Activated B cell treated with CpG ODN at 0.5 μM for 24 hours (primary cell): ENCODE data around the gene CDC14B. TPM values are rescaled to one million over a fixed set of nuclear protein-coding genes. Genes with fewer than 3 reads are reported as not detected.

Experiments used
- ATAC-seq: fragments of 200-7000 bp; cut with Tn5 transposase; one replicate; pipeline ENCODE4 v1.10.0; 2021; ENCODE audit warnings: low read depth, mild to moderate bottlenecking, moderate library complexity
- CTCF ChIA-PET: fragments of 350-600 bp; sonication (Branson Sonifier 250); formaldehyde crosslinking; loops from one replicate; lab custom pipeline; 2021; ENCODE audit warnings: antibody characterized with exemption; lab: Charles Lee
- POLR2A ChIA-PET: fragments of 350-600 bp; sonication (Branson Sonifier 250); formaldehyde crosslinking; loops from one replicate; lab custom pipeline; 2021; ENCODE audit warnings: antibody characterized with exemption; lab: Charles Lee
- DNase-seq: peaks from one replicate; pipeline ENCODE4 v3.0.0; 2022
- H3K27ac Mint-ChIP-seq: one replicate; pipeline ENCODE4 v1.8.0; 2020; ENCODE audit warnings: mixed read lengths
- H3K27me3 Mint-ChIP-seq: one replicate; pipeline ENCODE4 v1.8.0; 2021; ENCODE audit warnings: mixed read lengths
- H3K36me3 Mint-ChIP-seq: one replicate; pipeline ENCODE4 v1.8.0; 2021; ENCODE audit warnings: low read depth, mixed read lengths
- H3K4me1 Mint-ChIP-seq: one replicate; pipeline ENCODE4 v1.8.0; 2021; ENCODE audit warnings: mixed read lengths
- H3K4me3 Mint-ChIP-seq: one replicate; pipeline ENCODE4 v1.8.0; 2020; ENCODE audit warnings: mild to moderate bottlenecking, mixed read lengths
- H3K9me3 Mint-ChIP-seq: one replicate; pipeline ENCODE4 v1.8.0; 2020; ENCODE audit warnings: mixed read lengths
- CTCF ChIP-seq: fragments of 200-600 bp; IDR thresholded peaks from one replicate; pipeline ENCODE4 v1.8.0; 2022; ENCODE audit warnings: antibody characterized with exemption, mild to moderate bottlenecking
- intact Hi-C: fragments of 100-400 bp; cut with micrococcal nuclease; formaldehyde crosslinking; loops from one replicate; pipeline ENCODE4 v1.15.1; 2024
- total RNA-seq: library from RNA; stranded (reverse); gene quantifications from 2 replicates; pipeline ENCODE4 v1.2.3, GENCODE V29; 2022

The CDC14B gene
- total RNA-seq, 1 donor from 2014 or later = 2.5 TPM

- peaks cover 13% of the 10 kb centered on the region for H3K36me3 Mint-ChIP-seq
- ChIA-PET CTCF (no interaction called here), POLR2A (no interaction called here)
- DNase-seq (no peak), ATAC-seq (no peak)
- intact Hi-C loops = no loop called here
- no peaks in the 10 kb centered on the region for H3K4me1 Mint-ChIP-seq
- H3K4me3 Mint-ChIP-seq = no peak overlapping the region
- no peak overlapping the region for H3K27ac Mint-ChIP-seq
- no peaks in the 10 kb centered on the region for H3K27me3 Mint-ChIP-seq
- TF ChIP-seq CTCF = no peak
- no peaks in the 10 kb centered on the region for H3K9me3 Mint-ChIP-seq
These were observed 79.5 kb downstream of the CDC14B start for GRCh38 chr9:96540106-96540505.

- TF ChIP-seq CTCF = no peak
- intact Hi-C loops = no loop called here
- Mint-ChIP-seq H3K4me3 (no peak overlapping the region), H3K4me1 (no peaks in the 10 kb centered on the region), H3K27me3 (no peaks in the 10 kb centered on the region), H3K27ac (no peak overlapping the region), H3K36me3 (peaks cover 28% of the 10 kb centered on the region), H3K9me3 (peaks cover 10% of the 10 kb centered on the region)
- DNase-seq = no peak
- ATAC-seq = no peak
- POLR2A ChIA-PET = no interaction called here
- CTCF ChIA-PET = interaction anchor here (1.5 kb wide), 1 partner anchor 217 kb away, joined by 3 read pairs; no protein-coding TSS in a partner anchor
These were observed 87.5 kb downstream of the CDC14B start for GRCh38 chr9:96532173-96532572.

- ChIA-PET POLR2A (no interaction called here), CTCF (no interaction called here)
- no peak for ATAC-seq
- peaks cover 3% of the 10 kb centered on the region for H3K9me3 Mint-ChIP-seq
- H3K4me3 Mint-ChIP-seq = no peak overlapping the region
- H3K27ac Mint-ChIP-seq = no peak overlapping the region
- intact Hi-C loops = no loop called here
- H3K27me3 Mint-ChIP-seq = no peaks in the 10 kb centered on the region
- DNase-seq = no peak
- H3K4me1 Mint-ChIP-seq = no peaks in the 10 kb centered on the region
- no peak for TF ChIP-seq CTCF
- H3K36me3 Mint-ChIP-seq = peaks cover 22% of the 10 kb centered on the region
These were observed 94.9 kb downstream of the CDC14B start for GRCh38 chr9:96524764-96525163.

GRCh38 chr9:96524045-96524444 lies 95.6 kb downstream of the CDC14B start:
- no peak overlapping the region for H3K4me3 Mint-ChIP-seq
- TF ChIP-seq CTCF = no peak
- DNase-seq = no peak
- H3K36me3 Mint-ChIP-seq = peaks cover 23% of the 10 kb centered on the region
- no peaks in the 10 kb centered on the region for H3K27me3 Mint-ChIP-seq
- H3K9me3 Mint-ChIP-seq = peaks cover 3% of the 10 kb centered on the region
- intact Hi-C loops = no loop called here
- CTCF ChIA-PET = no interaction called here
- H3K4me1 Mint-ChIP-seq = no peaks in the 10 kb centered on the region
- H3K27ac Mint-ChIP-seq = no peak overlapping the region
- no peak for ATAC-seq
- POLR2A ChIA-PET = no interaction called here

- Mint-ChIP-seq H3K27me3 (no peaks in the 10 kb centered on the region), H3K4me1 (no peaks in the 10 kb centered on the region), H3K9me3 (peaks cover 3% of the 10 kb centered on the region), H3K36me3 (peaks cover 23% of the 10 kb centered on the region), H3K4me3 (no peak overlapping the region), H3K27ac (no peak overlapping the region)
- intact Hi-C loops = no loop called here
- no peak for TF ChIP-seq CTCF
- POLR2A ChIA-PET = no interaction called here
- DNase-seq (no peak), ATAC-seq (no peak)
- CTCF ChIA-PET = no interaction called here
These were observed 96.3 kb downstream of the CDC14B start for GRCh38 chr9:96523374-96523773.
